Stimulated activated naive B cell treated with anti-CD40 and anti-IgM and Interleukin-4, amounts not matched to agents 10 μg/mL and 1 μg/mL and 100 μg/mL, for 72 hours (primary cell): Measurements from ENCODE around the gene ACP7.
"Not testable (repeated sequence)": the region's sequence is repeated elsewhere in the genome, so short reads cannot be mapped to it uniquely, and the experiment has no call there.

Source experiments
- ATAC-seq, 2 donors: fragments of 150-1000 bp; cut with Tn5 transposase; replicated peaks; 2 replicates each; pipeline ENCODE4 v1.10.0; 2021; ENCODE audit warnings: moderate library complexity in 1 of 2
- DNase-seq: peaks from one replicate; pipeline ENCODE4 v3.0.0; 2021
- H3K27ac Mint-ChIP-seq: one replicate; pipeline ENCODE4 v1.8.0; 2022; ENCODE audit warnings: mild to moderate bottlenecking, mixed read lengths
- H3K27me3 Mint-ChIP-seq, 2 donors: one replicate each; pipeline ENCODE4 v1.8.0; 2022; ENCODE audit warnings: mixed read lengths in 2 of 2
- H3K36me3 Mint-ChIP-seq, 2 donors: one replicate each; pipeline ENCODE4 v1.8.0; 2022; ENCODE audit warnings: mixed read lengths in 2 of 2, mild to moderate bottlenecking in 1 of 2
- H3K4me1 Mint-ChIP-seq, 2 donors: one replicate each; pipeline ENCODE4 v1.8.0; 2022; ENCODE audit warnings: mixed read lengths in 2 of 2, mild to moderate bottlenecking in 1 of 2
- H3K4me3 Mint-ChIP-seq, 2 donors: one replicate each; pipeline ENCODE4 v1.8.0; 2022; ENCODE audit warnings: mild to moderate bottlenecking in 2 of 2, mixed read lengths in 2 of 2, moderate library complexity in 1 of 2
- H3K9me3 Mint-ChIP-seq, 2 donors: one replicate each; pipeline ENCODE4 v1.8.0; 2022; ENCODE audit warnings: mixed read lengths in 2 of 2, mild to moderate bottlenecking in 1 of 2

ACP7 gene

GRCh38 chr19:39084732-39085080, 538 bp downstream of the ACP7 start:
- Mint-ChIP-seq H3K36me3 (no peaks in the 10 kb centered on the region), H3K27me3 (peaks cover 52 to 54% of the 10 kb centered on the region in 2 donors), H3K9me3 (no peaks in the 10 kb centered on the region), H3K4me1 (peaks cover 8 to 20% of the 10 kb centered on the region in 2 donors), H3K4me3 (peak overlapping the region in 1 of 2 donors; percentile 19), H3K27ac (peak overlapping the region; percentile 56)
- DNase-seq: no peak
- ATAC-seq: no peak

GRCh38 chr19:39085392-39085791, 1.2 kb downstream of the ACP7 start:
- Mint-ChIP-seq H3K27ac (no peak overlapping the region), H3K4me3 (no peak overlapping the region), H3K27me3 (peaks cover 52 to 58% of the 10 kb centered on the region in 2 donors), H3K36me3 (no peaks in the 10 kb centered on the region), H3K9me3 (no peaks in the 10 kb centered on the region), H3K4me1 (peaks cover 8 to 20% of the 10 kb centered on the region in 2 donors)
- no peak for DNase-seq
- ATAC-seq: no peak

DNA sequence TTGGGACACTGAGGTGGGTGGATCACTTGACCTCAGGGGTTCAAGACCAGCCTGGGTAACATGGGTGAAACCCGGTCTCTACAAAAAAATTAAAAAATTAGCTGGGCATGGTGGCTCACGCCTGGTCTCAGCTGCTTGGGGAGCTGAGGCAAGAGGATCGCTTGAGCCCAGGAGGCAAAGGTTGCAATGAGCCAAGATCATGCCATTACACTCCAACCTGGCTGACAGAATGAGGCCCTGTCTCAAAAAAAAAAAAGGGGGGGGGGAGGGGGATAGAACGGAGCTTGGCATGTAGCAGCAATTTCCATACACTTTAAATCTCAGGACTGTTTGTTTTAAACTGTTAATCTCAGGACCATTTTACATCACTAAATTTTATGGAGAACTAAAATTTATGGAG, 2.2 kb downstream of the ACP7 start:
- peaks cover 8 to 20% of the 10 kb centered on the region in 2 donors for H3K4me1 Mint-ChIP-seq
- H3K4me3 Mint-ChIP-seq: no peak overlapping the region
- no peak for DNase-seq
- H3K27me3 Mint-ChIP-seq: peaks cover 52 to 53% of the 10 kb centered on the region in 2 donors
- no peak overlapping the region for H3K27ac Mint-ChIP-seq
- no peaks in the 10 kb centered on the region for H3K36me3 Mint-ChIP-seq
- no peak for ATAC-seq
- H3K9me3 Mint-ChIP-seq: no peaks in the 10 kb centered on the region

DNA sequence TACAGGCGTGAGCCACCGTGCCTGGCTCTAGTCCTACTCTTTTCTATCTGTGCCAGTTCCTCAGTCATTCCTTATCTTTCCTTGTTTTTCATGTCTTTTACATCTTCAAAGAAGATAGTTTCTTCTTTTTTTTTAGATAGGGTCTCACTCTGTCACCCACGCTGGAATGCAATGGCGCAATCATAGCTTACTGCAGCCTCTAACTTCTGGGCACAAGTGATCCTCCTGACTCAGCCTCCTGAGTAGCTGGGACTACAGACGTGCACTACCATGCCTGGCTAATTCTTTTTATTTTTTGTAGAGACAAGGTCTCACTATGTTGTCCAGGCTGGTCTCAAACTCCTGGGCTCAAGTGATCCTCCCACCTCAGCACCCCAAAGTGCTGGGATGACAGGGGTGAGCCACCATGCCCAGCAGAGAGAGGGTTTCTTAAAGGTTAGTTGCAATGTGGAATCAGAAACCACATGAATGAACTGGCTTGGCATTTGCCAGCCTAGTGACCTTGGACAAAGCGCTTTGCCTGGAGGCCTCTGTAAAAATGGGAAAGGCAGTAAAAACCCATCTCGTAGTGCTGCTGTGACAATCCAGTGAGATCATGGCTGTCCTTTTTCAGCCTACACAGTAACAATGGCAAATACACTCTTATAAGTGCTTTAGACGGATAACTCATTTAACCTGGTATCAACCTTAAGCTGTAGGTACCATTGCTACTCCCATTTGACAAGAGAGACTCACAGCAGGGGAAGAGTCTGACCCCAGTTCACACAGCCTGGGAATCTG, 3.9 kb downstream of the ACP7 start:
- Mint-ChIP-seq H3K4me3 (no peak overlapping the region), H3K9me3 (no peaks in the 10 kb centered on the region), H3K27me3 (peaks cover 48 to 49% of the 10 kb centered on the region in 2 donors), H3K4me1 (peaks cover 6 to 15% of the 10 kb centered on the region in 2 donors), H3K36me3 (no peaks in the 10 kb centered on the region), H3K27ac (no peak overlapping the region)
- DNase-seq (no peak), ATAC-seq (no peak)

- not testable (repeated sequence) for H3K4me1 Mint-ChIP-seq, H3K36me3 Mint-ChIP-seq, H3K27ac Mint-ChIP-seq, ATAC-seq, H3K9me3 Mint-ChIP-seq, H3K4me3 Mint-ChIP-seq, DNase-seq
- H3K27me3 Mint-ChIP-seq: peaks cover 48% of the 10 kb centered on the region in 2 donors
Observed at GRCh38 chr19:39090016-39090415, 5.8 kb downstream of the ACP7 start.

DNA sequence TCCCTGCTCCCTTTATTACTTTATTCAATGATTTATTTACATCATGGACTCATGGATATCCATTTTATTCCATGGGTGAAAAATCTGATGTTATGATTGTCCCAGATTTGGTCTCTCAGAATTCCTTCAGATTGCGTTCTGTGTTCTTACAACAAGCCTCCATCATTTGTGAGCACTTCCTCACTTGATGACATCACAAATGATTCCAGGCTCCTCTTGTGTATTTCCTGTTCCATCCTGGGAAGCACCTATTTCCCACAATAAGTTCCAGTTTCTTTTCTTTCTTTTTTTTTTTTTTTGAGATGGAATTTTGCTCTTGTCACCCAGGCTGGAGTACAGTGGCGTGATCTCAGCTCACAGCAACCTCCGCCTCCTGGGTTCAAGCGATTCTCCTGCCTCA, 6.7 kb downstream of the ACP7 start:
- Mint-ChIP-seq H3K4me1 (no peaks in the 10 kb centered on the region), H3K27me3 (peaks cover 41 to 48% of the 10 kb centered on the region in 2 donors), H3K36me3 (no peaks in the 10 kb centered on the region), H3K4me3 (no peak overlapping the region), H3K27ac (no peak overlapping the region), H3K9me3 (peaks cover 0 to 4% of the 10 kb centered on the region in 2 donors)
- ATAC-seq (no peak), DNase-seq (no peak)

DNA sequence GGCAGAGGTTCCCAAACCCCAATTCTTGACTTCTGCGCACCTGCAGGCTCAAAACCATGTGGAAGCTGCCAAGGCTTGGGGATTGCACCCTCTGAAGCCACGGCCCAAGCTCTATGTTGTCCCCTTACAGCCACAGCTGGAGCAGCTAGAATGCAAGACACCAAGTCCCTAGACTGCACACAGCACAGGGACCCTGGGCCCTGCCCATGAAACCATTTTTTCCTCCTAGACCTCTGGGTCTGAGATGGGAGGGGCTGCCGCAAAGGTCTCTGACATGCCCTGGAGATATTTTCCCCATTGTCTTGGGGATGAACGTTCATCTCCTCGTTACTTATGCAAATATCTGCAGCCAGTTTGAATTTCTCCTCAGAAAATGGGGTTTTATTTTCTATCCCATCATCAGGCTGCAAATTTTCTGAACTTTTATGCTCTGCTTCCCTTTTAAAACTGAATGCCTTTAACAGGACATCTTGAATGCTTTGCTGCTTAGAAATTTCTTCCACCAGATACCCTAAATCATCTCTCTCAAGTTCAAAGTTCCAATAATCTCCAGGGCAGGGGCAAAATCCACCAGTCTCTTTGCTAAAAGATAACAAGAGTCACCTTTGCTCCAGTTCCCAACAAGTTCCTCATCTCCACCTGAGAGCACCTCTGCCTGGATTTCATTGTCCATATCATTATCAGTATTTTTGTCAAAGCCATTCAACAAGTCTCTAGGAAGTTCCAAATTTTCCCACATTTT, 11.8 kb downstream of the ACP7 start:
- H3K9me3 Mint-ChIP-seq, H3K36me3 Mint-ChIP-seq, H3K4me3 Mint-ChIP-seq, H3K27ac Mint-ChIP-seq, H3K4me1 Mint-ChIP-seq, ATAC-seq, DNase-seq: not testable (repeated sequence)
- H3K27me3 Mint-ChIP-seq: peaks cover 54 to 82% of the 10 kb centered on the region in 2 donors

GRCh38 chr19:39097299-39097698, 13.1 kb downstream of the ACP7 start:
- H3K27ac Mint-ChIP-seq: no peak overlapping the region
- ATAC-seq (no peak), DNase-seq (no peak)
- peaks cover 0 to 4% of the 10 kb centered on the region in 2 donors for H3K9me3 Mint-ChIP-seq
- H3K4me1 Mint-ChIP-seq: no peaks in the 10 kb centered on the region
- peaks cover 57 to 87% of the 10 kb centered on the region in 2 donors for H3K27me3 Mint-ChIP-seq
- peaks cover 0 to 2% of the 10 kb centered on the region in 2 donors for H3K36me3 Mint-ChIP-seq
- no peak overlapping the region for H3K4me3 Mint-ChIP-seq

GRCh38 chr19:39097721-39098120, 13.6 kb downstream of the ACP7 start:
- no peak for DNase-seq
- H3K27me3 Mint-ChIP-seq: peaks cover 54 to 86% of the 10 kb centered on the region in 2 donors
- no peak overlapping the region for H3K4me3 Mint-ChIP-seq
- ATAC-seq: no peak
- no peak overlapping the region for H3K27ac Mint-ChIP-seq
- H3K9me3 Mint-ChIP-seq: peaks cover 0 to 4% of the 10 kb centered on the region in 2 donors
- H3K4me1 Mint-ChIP-seq: no peaks in the 10 kb centered on the region
- H3K36me3 Mint-ChIP-seq: peaks cover 0 to 2% of the 10 kb centered on the region in 2 donors

- Mint-ChIP-seq H3K27ac (no peak overlapping the region), H3K36me3 (peaks cover 0 to 2% of the 10 kb centered on the region in 2 donors), H3K4me1 (no peaks in the 10 kb centered on the region), H3K9me3 (peaks cover 0 to 4% of the 10 kb centered on the region in 2 donors), H3K4me3 (no peak overlapping the region), H3K27me3 (peaks cover 47 to 77% of the 10 kb centered on the region in 2 donors)
- no peak for ATAC-seq
- DNase-seq: no peak
Observed at GRCh38 chr19:39098365-39099269, 14.4 kb downstream of the ACP7 start.

GRCh38 chr19:39099341-39099740, 15.2 kb downstream of the ACP7 start:
- Mint-ChIP-seq H3K9me3 (peaks cover 0 to 4% of the 10 kb centered on the region in 2 donors), H3K4me1 (no peaks in the 10 kb centered on the region), H3K36me3 (peaks cover 0 to 2% of the 10 kb centered on the region in 2 donors), H3K27ac (no peak overlapping the region), H3K27me3 (peaks cover 41 to 70% of the 10 kb centered on the region in 2 donors), H3K4me3 (no peak overlapping the region)
- ATAC-seq: no peak
- no peak for DNase-seq

GRCh38 chr19:39100500-39101166, 16.5 kb downstream of the ACP7 start:
- peaks cover 36 to 62% of the 10 kb centered on the region in 2 donors for H3K27me3 Mint-ChIP-seq
- ATAC-seq: no peak
- H3K36me3 Mint-ChIP-seq: peaks cover 0 to 2% of the 10 kb centered on the region in 2 donors
- H3K4me1 Mint-ChIP-seq: no peaks in the 10 kb centered on the region
- no peak overlapping the region for H3K27ac Mint-ChIP-seq
- no peak for DNase-seq
- no peak overlapping the region for H3K4me3 Mint-ChIP-seq
- no peaks in the 10 kb centered on the region for H3K9me3 Mint-ChIP-seq

GRCh38 chr19:39103151-39103550, 19.0 kb downstream of the ACP7 start:
- ATAC-seq (no peak), DNase-seq (no peak)
- H3K4me1 Mint-ChIP-seq: no peaks in the 10 kb centered on the region
- H3K27me3 Mint-ChIP-seq: peaks cover 22 to 43% of the 10 kb centered on the region in 2 donors
- no peaks in the 10 kb centered on the region for H3K9me3 Mint-ChIP-seq
- H3K36me3 Mint-ChIP-seq: peaks cover 0 to 2% of the 10 kb centered on the region in 2 donors
- no peak overlapping the region for H3K4me3 Mint-ChIP-seq
- no peak overlapping the region for H3K27ac Mint-ChIP-seq

DNA sequence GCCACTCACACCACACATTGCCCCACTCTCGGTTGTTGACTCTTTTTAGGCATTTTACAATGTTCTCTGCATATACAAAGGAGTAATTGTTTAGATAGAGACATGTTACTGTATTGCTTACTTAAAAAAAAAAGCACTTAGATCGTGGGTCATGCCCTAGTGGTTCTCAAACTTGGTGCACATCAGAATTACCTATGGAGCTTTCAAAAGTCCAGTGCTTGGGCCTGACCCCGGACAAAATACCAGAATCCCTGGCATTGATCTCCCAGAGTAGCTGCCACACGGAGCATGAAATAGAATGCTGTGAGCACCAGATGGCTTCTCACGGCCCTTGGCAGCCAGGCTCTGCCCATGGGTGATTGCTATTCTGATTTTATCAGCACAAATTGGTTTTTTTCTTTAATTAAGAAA, 20.0 kb downstream of the ACP7 start:
- Mint-ChIP-seq H3K27me3 (peaks cover 12 to 33% of the 10 kb centered on the region in 2 donors), H3K27ac (no peak overlapping the region), H3K4me3 (no peak overlapping the region), H3K4me1 (no peaks in the 10 kb centered on the region), H3K36me3 (no peaks in the 10 kb centered on the region), H3K9me3 (no peaks in the 10 kb centered on the region)
- ATAC-seq (no peak), DNase-seq (no peak)
